GM19035 (cell line): ENCODE results near the gene GNG4.

ENCODE experiments used
- ATAC-seq: cut with Tn5 transposase; IDR thresholded peaks from one replicate; pipeline ENCODE4 v1.9.1; 2021; ENCODE audit not compliant: unreplicated experiment

GNG4 gene

DNA sequence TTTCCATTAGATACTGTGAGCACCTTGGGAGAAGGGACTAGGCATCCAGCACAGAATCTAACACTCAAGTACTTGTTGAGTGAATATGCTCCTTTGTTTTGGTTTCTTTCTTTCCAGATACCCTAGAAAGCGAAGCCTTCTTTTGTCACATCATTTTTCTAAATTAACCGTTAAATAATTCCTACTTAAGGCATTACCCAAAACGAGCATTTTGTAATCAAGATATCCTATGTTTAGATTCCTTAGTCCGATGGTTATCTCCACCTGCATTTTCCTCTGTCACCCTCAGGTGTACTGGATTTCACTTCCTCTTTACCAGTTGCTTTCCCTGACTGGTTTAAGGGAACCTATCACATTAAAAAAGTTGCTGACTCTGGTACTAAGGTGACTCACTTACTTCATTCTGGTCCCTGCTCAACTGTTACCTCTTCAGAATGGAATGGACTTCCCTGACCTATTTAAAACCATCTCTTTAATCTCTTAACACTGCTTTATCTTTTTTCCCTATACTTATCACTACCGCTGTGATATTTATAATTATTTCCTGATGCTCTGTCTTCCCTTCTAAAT, 148.5 kb downstream of the GNG4 start:
- ATAC-seq = no peak
